HG02588 (cell line): ENCODE measurements around the gene FOXD4L4.
"Not testable (repeated sequence)": the region's sequence is repeated elsewhere in the genome, so short reads cannot be mapped to it uniquely, and the experiment has no call there.

Source experiments
- ATAC-seq: cut with Tn5 transposase; IDR thresholded peaks from one replicate; pipeline ENCODE4 v1.9.1; 2021; ENCODE audit warnings: mild to moderate bottlenecking, moderate library complexity; ENCODE audit not compliant: unreplicated experiment

The FOXD4L4 gene

DNA sequence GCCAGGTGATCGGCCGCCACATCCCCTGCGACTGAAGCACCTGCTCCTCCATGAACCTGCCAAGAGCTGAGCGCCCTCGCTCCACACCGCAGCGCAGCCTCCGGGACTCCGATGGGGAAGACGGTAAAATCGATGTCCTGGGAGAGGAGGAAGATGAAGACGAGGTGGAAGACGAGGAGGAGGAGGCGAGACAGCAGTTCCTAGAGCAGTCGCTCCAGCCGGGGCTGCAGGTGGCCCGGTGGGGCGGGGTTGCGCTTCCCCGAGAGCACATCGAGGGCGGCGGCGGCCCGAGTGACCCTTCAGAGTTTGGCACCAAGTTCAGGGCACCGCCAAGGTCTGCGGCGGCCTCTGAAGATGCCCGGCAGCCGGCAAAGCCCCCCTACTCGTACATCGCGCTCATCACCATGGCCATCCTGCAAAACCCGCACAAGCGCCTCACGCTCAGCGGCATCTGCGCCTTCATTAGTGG, at the start of gene FOXD4L4:
Gene FOXD4L4 (plus strand): TSS at position 51 of the 469 bp plus-strand sequence. CDS start 0 bp downstream, at position 51.
- not testable (repeated sequence) for ATAC-seq

DNA sequence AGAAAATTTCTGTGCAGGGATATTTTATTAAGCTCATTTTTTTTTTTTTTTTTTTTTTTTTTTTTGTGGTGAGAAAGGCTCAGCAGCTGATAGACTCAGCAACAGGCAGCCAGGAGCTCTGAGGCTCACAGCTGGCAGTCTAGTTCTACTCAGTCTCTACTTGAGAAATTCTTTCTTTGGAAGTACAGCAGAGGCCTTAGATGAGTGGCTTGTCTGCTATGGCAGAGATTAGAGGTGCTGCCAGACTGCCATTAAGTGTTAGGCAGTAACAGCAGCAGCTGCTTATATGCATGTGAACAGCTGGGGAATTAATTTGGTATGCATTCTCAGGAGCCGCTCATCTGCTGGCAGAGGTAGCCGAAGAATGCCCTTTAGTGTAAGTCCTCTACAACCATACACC, 33.4 kb upstream of the FOXD4L4 start:
- ATAC-seq = not testable (repeated sequence)

DNA sequence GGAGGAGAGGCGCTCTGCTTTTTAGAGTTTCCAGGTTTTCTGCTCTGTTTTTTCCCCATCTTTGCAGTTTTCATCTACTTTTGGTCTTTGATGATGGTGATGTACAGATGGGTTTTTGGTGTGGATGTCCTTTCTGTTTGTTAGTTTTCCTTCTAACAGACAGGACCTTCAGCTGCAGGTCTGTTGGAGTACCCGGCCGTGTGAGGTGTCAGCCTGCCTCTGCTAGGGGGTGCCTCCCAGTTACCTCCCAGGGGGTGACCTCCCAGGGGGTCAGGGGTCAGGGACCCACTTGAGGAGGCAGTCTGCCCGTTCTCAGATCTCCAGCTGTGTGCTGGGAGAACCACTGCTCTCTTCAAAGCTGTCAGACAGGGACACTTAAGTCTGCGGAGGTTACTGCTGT, 22.5 kb upstream of the FOXD4L4 start:
- ATAC-seq = not testable (repeated sequence)

- ATAC-seq = not testable (repeated sequence)
Observed at GRCh38 chr9:65738133-65738532, 1.2 kb downstream of the FOXD4L4 start.
